SK-N-SH treated with all-trans-retinoic acid at 6 μM for 48 hours (cell line): ENCODE measurements around the gene SLC38A9.

Source experiments
- BACH2 ChIP-seq: fragments of 250-450 bp; sonication (Bioruptor Pico); IDR thresholded peaks from 2 replicates; pipeline ENCODE4 v1.9.0; 2021; ENCODE audit warnings: mild to moderate bottlenecking, borderline replicate concordance
- RARB ChIP-seq: fragments of 250-450 bp; sonication (Bioruptor Pico); IDR thresholded peaks from 2 replicates; pipeline ENCODE4 v1.8.0; 2021; ENCODE audit warnings: mild to moderate bottlenecking, moderate library complexity
- TSHZ2 ChIP-seq: fragments of 250-450 bp; sonication (Bioruptor Pico); IDR thresholded peaks from 2 replicates; pipeline ENCODE4 v1.5.0; 2020; ENCODE audit warnings: mild to moderate bottlenecking, moderate library complexity

- TF ChIP-seq BACH2 (CRISPR knock-in tag) (no peak), RARB (CRISPR knock-in tag) (no peak), TSHZ2 (no peak)
Observed at GRCh38 chr5:55577353-55578060, 134.6 kb downstream of the SLC38A9 start.
